Stimulated activated CD4-positive, alpha-beta T cell treated with anti-CD3 and anti-CD28 coated beads, Interleukin-12 subunit alpha, Interleukin-12 subunit beta, amount 100 ng/mL, for 48 hours (primary cell): ENCODE measurements around the gene MBD4.
A peak's percentile ranks its signal among the peaks of the same experiment; 100 is the strongest.
"Not testable (repeated sequence)": the region's sequence is repeated elsewhere in the genome, so short reads cannot be mapped to it uniquely, and the experiment has no call there.

Source experiments
- DNase-seq, 3 donors: peaks; one replicate each; pipeline ENCODE4 v3.0.0-alpha.2; 2020; ENCODE audit warnings: low read depth in 2 of 3, low spot score in 1 of 3

The MBD4 gene

GRCh38 chr3:129384594-129385323 lies 55.0 kb downstream of the MBD4 start:
- no peak for DNase-seq

GRCh38 chr3:129384103-129384502 lies 55.6 kb downstream of the MBD4 start:
- not testable (repeated sequence) for DNase-seq

- DNase-seq = peak; percentile 14 to 33 (median 18)
These were observed 56.4 kb downstream of the MBD4 start for GRCh38 chr3:129383292-129383860.

- no peak for DNase-seq
These were observed 57.4 kb downstream of the MBD4 start for GRCh38 chr3:129382366-129382765.
